Measurements from ENCODE around the gene APBB2. TPM values are rescaled to one million over a fixed set of nuclear protein-coding genes. Genes with fewer than 3 reads are reported as not detected.

Gene APBB2
- total RNA-seq, 2 donors from 2014 or later = 34.8 to 42.8 TPM

- Histone ChIP-seq H3K27me3 (no peaks in the 10 kb centered on the region), H3K4me3 (no peak overlapping the region), H3K36me3 (replicated peaks in 1 of 2; ENCODE audit: insufficient read depth in 1 of 2, low read depth in 2 of 2) (no peaks in the 10 kb centered on the region), H3K27ac (no peak overlapping the region), H3K4me1 (no peaks in the 10 kb centered on the region), H3K9me3 (peaks cover 0 to 13% (median 0%) of the 10 kb centered on the region in 3 donors)
- no peak for ATAC-seq
- intact Hi-C loops (cut with DNase I) = no loop called here
- 91 to 94% methylated on average over 3 of the region's 3 CpGs for WGBS, 2 donors
- TF ChIP-seq CTCF (IDR thresholded peaks at IDR 0.05) = no peak
- no peak for TF ChIP-seq POLR2A (IDR thresholded peaks at IDR 0.05)
- no peak for DNase-seq
Observed at GRCh38 chr4:41022116-41022515, 192.2 kb downstream of the APBB2 start.

- ATAC-seq = no peak
- Histone ChIP-seq H3K27ac (no peak overlapping the region), H3K27me3 (no peaks in the 10 kb centered on the region), H3K4me3 (no peak overlapping the region), H3K4me1 (no peaks in the 10 kb centered on the region), H3K36me3 (replicated peaks in 1 of 2; ENCODE audit: insufficient read depth in 1 of 2, low read depth in 2 of 2) (no peaks in the 10 kb centered on the region), H3K9me3 (no peaks in the 10 kb centered on the region)
- no peak for TF ChIP-seq POLR2A (IDR thresholded peaks at IDR 0.05)
- TF ChIP-seq CTCF (IDR thresholded peaks at IDR 0.05) = no peak
- WGBS, 2 donors = 67 to 72% methylated on average over 6 of the region's 6 CpGs
- no peak for DNase-seq
- intact Hi-C loops (cut with DNase I) = no loop called here
Observed at GRCh38 chr4:41015016-41015675, 199.2 kb downstream of the APBB2 start.

- 44 to 49% methylated on average over 6 to 7 of the region's 7 CpGs for WGBS, 2 donors
- H3K27ac ChIP-seq = peak overlapping the region in 3 of 4 donors; percentile 41 to 62 (median 51)
- intact Hi-C loops (cut with DNase I) = no loop called here
- TF ChIP-seq CTCF (IDR thresholded peaks at IDR 0.05) (peak in 1 of 7 experiments; percentile 6), POLR2A (IDR thresholded peaks at IDR 0.05) (peak in 1 of 3 donors; percentile 11)
- H3K27me3 ChIP-seq = no peaks in the 10 kb centered on the region
- no peaks in the 10 kb centered on the region for H3K36me3 ChIP-seq (replicated peaks in 1 of 2; ENCODE audit: insufficient read depth in 1 of 2, low read depth in 2 of 2)
- no peaks in the 10 kb centered on the region for H3K9me3 ChIP-seq
- no peaks in the 10 kb centered on the region for H3K4me1 ChIP-seq
- ATAC-seq (peak; percentile 74), DNase-seq (peak; percentile 29 to 68 (median 50))
- no peak overlapping the region for H3K4me3 ChIP-seq
Observed at GRCh38 chr4:41014158-41014557, 200.2 kb downstream of the APBB2 start.

GRCh38 chr4:41013746-41014145, 200.6 kb downstream of the APBB2 start:
- intact Hi-C loops (cut with DNase I) = no loop called here
- Histone ChIP-seq H3K9me3 (no peaks in the 10 kb centered on the region), H3K4me1 (no peaks in the 10 kb centered on the region), H3K27ac (peak overlapping the region in 3 of 4 donors; percentile 41 to 62 (median 51)), H3K27me3 (no peaks in the 10 kb centered on the region), H3K4me3 (no peak overlapping the region), H3K36me3 (replicated peaks in 1 of 2; ENCODE audit: insufficient read depth in 1 of 2, low read depth in 2 of 2) (no peaks in the 10 kb centered on the region)
- TF ChIP-seq CTCF (IDR thresholded peaks at IDR 0.05) (no peak), POLR2A (IDR thresholded peaks at IDR 0.05) (no peak)
- ATAC-seq (peak; percentile 21), DNase-seq (no peak)
- WGBS, 2 donors = 49% methylated on average over 6 of the region's 6 CpGs; no CpG with 5 or more reads in 1 of the 2 donors

GRCh38 chr4:41012911-41013310, 201.4 kb downstream of the APBB2 start:
- H3K9me3 ChIP-seq = no peaks in the 10 kb centered on the region
- H3K4me3 ChIP-seq = no peak overlapping the region
- H3K27ac ChIP-seq = no peak overlapping the region
- no peaks in the 10 kb centered on the region for H3K4me1 ChIP-seq
- intact Hi-C loops (cut with DNase I) = no loop called here
- TF ChIP-seq POLR2A (IDR thresholded peaks at IDR 0.05) (no peak), CTCF (IDR thresholded peaks at IDR 0.05) (no peak)
- H3K36me3 ChIP-seq (replicated peaks in 1 of 2; ENCODE audit: insufficient read depth in 1 of 2, low read depth in 2 of 2) = no peaks in the 10 kb centered on the region
- 48 to 58% methylated on average over 3 of the region's 3 CpGs for WGBS, 2 donors
- H3K27me3 ChIP-seq = no peaks in the 10 kb centered on the region
- DNase-seq = no peak
- no peak for ATAC-seq
